Right ventricle myocardium superior (tissue), 1 donor: ENCODE measurements around the gene E2F2. TPM values are rescaled to one million over a fixed set of nuclear protein-coding genes. Genes with fewer than 3 reads are reported as not detected.

Source experiments
- ATAC-seq: fragments of 200-7000 bp; cut with Tn5 transposase; one replicate; pipeline ENCODE4 v1.9.1; 2020; ENCODE audit warnings: mild to moderate bottlenecking; ENCODE audit not compliant: poor library complexity
- DNase-seq: peaks from one replicate; pipeline ENCODE4 v3.0.0-alpha.2; 2020
- intact Hi-C: fragments of 100-400 bp; cut with DNase I; formaldehyde crosslinking; loops from one replicate; pipeline ENCODE4 v1.11.2; 2022
- long read RNA-seq: library from polyadenylated mRNA; unstranded; transcript quantifications from one replicate; pipeline ENCODE4 v2.0.0, GENCODE V29; 2021
- total RNA-seq: library from RNA; stranded (reverse); fragmentation: NEBNext Ultra II Directional; extraction: Animal tissue kit (Norgen Biotek cat#: 25700); gene quantifications from one replicate; pipeline ENCODE4 v1.2.1, GENCODE V29; 2021
- donor health status: DM: no; HTN: yes; CAD: no; lungs with severe emphysema.

E2F2 gene
- total RNA-seq: 0.35 TPM
- long read RNA-seq: 0 reads

- DNase-seq: peak; percentile 92
- ATAC-seq: peak; percentile 91
- intact Hi-C loops: loop anchor here (5.0 kb wide), 1 partner anchor 34 kb away; no protein-coding TSS in a partner anchor
Observed at GRCh38 chr1:23530747-23531561, at the start of gene E2F2. E2F2 (minus strand) TSS chr1:23531233; CDS start chr1:23530793, 440 bp downstream.

- intact Hi-C loops: no loop called here
- DNase-seq: no peak
Observed at GRCh38 chr1:23578997-23579363, 47.9 kb upstream of the E2F2 start.

GRCh38 chr1:23578311-23578996 is 47.4 kb upstream of the E2F2 start:
- intact Hi-C loops: no loop called here
- no peak for ATAC-seq

More at GRCh38 chr1:23578997-23579363, 47.9 kb upstream of the E2F2 start:
- no peak for ATAC-seq

GRCh38 chr1:23577056-23578004 is 46.3 kb upstream of the E2F2 start:
- intact Hi-C loops: no loop called here
- no peak for DNase-seq
- ATAC-seq: peak; percentile 63

More at GRCh38 chr1:23578311-23578996, 47.4 kb upstream of the E2F2 start:
- no peak for DNase-seq

- DNase-seq (no peak), ATAC-seq (no peak)
- intact Hi-C loops: no loop called here
Observed at GRCh38 chr1:23576338-23577055, 45.5 kb upstream of the E2F2 start.

GRCh38 chr1:23575226-23575810 is 44.3 kb upstream of the E2F2 start:
- ATAC-seq (peak; percentile 62), DNase-seq (no peak)
- intact Hi-C loops: no loop called here

- DNase-seq: no peak
- no peak for ATAC-seq
- intact Hi-C loops: no loop called here
Observed at GRCh38 chr1:23574265-23574754, 43.3 kb upstream of the E2F2 start.

GRCh38 chr1:23573574-23574182 is 42.6 kb upstream of the E2F2 start:
- DNase-seq (no peak), ATAC-seq (no peak)
- intact Hi-C loops: no loop called here

- intact Hi-C loops: no loop called here
- ATAC-seq (no peak), DNase-seq (no peak)
Observed at GRCh38 chr1:23571465-23571864, 40.4 kb upstream of the E2F2 start.

GRCh38 chr1:23570001-23570691 is 39.1 kb upstream of the E2F2 start:
- intact Hi-C loops: no loop called here
- DNase-seq: no peak
- ATAC-seq: no peak

- DNase-seq: no peak
- peak; percentile 19 for ATAC-seq
- intact Hi-C loops: no loop called here
Observed at GRCh38 chr1:23568608-23569383, 37.8 kb upstream of the E2F2 start.

GRCh38 chr1:23567996-23568607 is 37.1 kb upstream of the E2F2 start:
- intact Hi-C loops: no loop called here
- DNase-seq: peak; percentile 52
- ATAC-seq: peak; percentile 54

- peak; percentile 3 for ATAC-seq
- no peak for DNase-seq
- intact Hi-C loops: no loop called here
Observed at GRCh38 chr1:23567629-23567995, 36.6 kb upstream of the E2F2 start.

GRCh38 chr1:23566304-23566703 is 35.3 kb upstream of the E2F2 start:
- no peak for DNase-seq
- no peak for ATAC-seq
- intact Hi-C loops: no loop called here

- DNase-seq: no peak
- intact Hi-C loops: no loop called here
Observed at GRCh38 chr1:23565776-23566175, 34.7 kb upstream of the E2F2 start.

More at GRCh38 chr1:23565776-23566175, 34.7 kb upstream of the E2F2 start:
- ATAC-seq: no peak
